ENCODE results near the gene CLGN. TPM values are rescaled to one million over a fixed set of nuclear protein-coding genes. Genes with fewer than 3 reads are reported as not detected.

CLGN gene
- total and polyA plus RNA-seq, 2 of the 13 experiments (the other 11 are each of a cell fraction or from before 2014, with no cell fraction given) = 7.2 to 17.0 TPM

GRCh38 chr4:140346136-140346535 is 81.3 kb downstream of the CLGN start:
- intact Hi-C loops (cut with micrococcal nuclease; ENCODE audit: unreplicated experiment) = no loop called here
- Histone ChIP-seq H4K20me1 (ENCODE audit: insufficient read depth, low read length) (no peaks in the 10 kb centered on the region), H3K4me2 (ENCODE audit: low read depth, low read length) (no peak overlapping the region), H2AFZ (ENCODE audit: low read length) (no peak overlapping the region), H3K4me1 (ENCODE audit: insufficient read depth, low read length) (peaks cover 5% of the 10 kb centered on the region; the same call in 1 of the 2 replicates), H3K9ac (ENCODE audit: insufficient read depth, low read depth, low read length) (no peak overlapping the region), H3K4me3 (replicated peaks in 1 of 3; ENCODE audit: insufficient read depth in 1 of 3, low read depth in 2 of 3, low read length in 3 of 3) (no peak overlapping the region), H3K9me3 (ENCODE audit: low read length) (no peaks in the 10 kb centered on the region), H3K27me3 (ENCODE audit: control insufficient read depth in 1 of 2, insufficient read depth in 2 of 2, low read length in 2 of 2) (peaks cover 0 to 1% of the 10 kb centered on the region in 2 experiments; a peak in 1 of 5 replicates), H3K79me2 (ENCODE audit: insufficient read depth, low read length) (no peaks in the 10 kb centered on the region), H3K36me3 (replicated peaks in 1 of 2; ENCODE audit: control insufficient read depth in 1 of 2, insufficient read depth in 2 of 2, low read length in 2 of 2) (no peaks in the 10 kb centered on the region), H3K27ac (ENCODE audit: extremely low read length, insufficient read depth, low read length) (no peak overlapping the region)
- in situ Hi-C loops (cut with HindIII; ENCODE audit: extremely low pct_ligation_motif_present, low pct_unique_long_range_greater_than_20kb) = no loop called here
- no peak for FAIRE-seq
- no peak for ATAC-seq
- CTCF ChIA-PET (ENCODE audit: low intra/inter-chr PET ratio, low total read pairs) = no interaction called here
- no peak for DNase-seq (ENCODE audit: low spot score)
- POLR2A ChIA-PET = no interaction called here
- 78% methylated on average over 9 of the region's 9 CpGs for WGBS (ENCODE audit: low lambda C conversion rate)
- BruUV-seq (replicated peaks) = no TSS peak
- TF ChIP-seq ZNF530 (CRISPR knock-in tag; IDR thresholded peaks at IDR 0.05; ENCODE audit: low read depth) (no peak), ZNF367 (CRISPR knock-in tag; IDR thresholded peaks at IDR 0.05; ENCODE audit: borderline replicate concordance) (no peak), ZNF124 (CRISPR knock-in tag; IDR thresholded peaks at IDR 0.05) (no peak), YY1 (IDR thresholded peaks at IDR 0.05; ENCODE audit: insufficient read depth, insufficient replicate concordance, low read depth, low read length) (no peak), ZNF225 (CRISPR knock-in tag; IDR thresholded peaks at IDR 0.05) (no peak), ZNF788 (CRISPR knock-in tag; IDR thresholded peaks at IDR 0.05; ENCODE audit: borderline replicate concordance) (no peak), MZF1 (CRISPR knock-in tag; IDR thresholded peaks at IDR 0.05; ENCODE audit: borderline replicate concordance) (no peak), ZNF383 (CRISPR knock-in tag; IDR thresholded peaks at IDR 0.05; ENCODE audit: borderline replicate concordance) (no peak), ZFP62 (CRISPR knock-in tag; IDR thresholded peaks at IDR 0.05) (no peak), NFYC (CRISPR knock-in tag; IDR thresholded peaks at IDR 0.05) (no peak), ZNF878 (CRISPR knock-in tag; IDR thresholded peaks at IDR 0.05) (no peak), ZMAT5 (CRISPR knock-in tag; IDR thresholded peaks at IDR 0.05; ENCODE audit: borderline replicate concordance, low read depth) (no peak), ZNF235 (CRISPR knock-in tag; IDR thresholded peaks at IDR 0.05; ENCODE audit: borderline replicate concordance) (no peak), RAD51 (IDR thresholded peaks at IDR 0.05; ENCODE audit: borderline replicate concordance) (no peak), ZNF749 (CRISPR knock-in tag; IDR thresholded peaks at IDR 0.05; ENCODE audit: borderline replicate concordance) (no peak), USF2 (IDR thresholded peaks at IDR 0.05; ENCODE audit: low read depth, low read length) (no peak), USF2 (CRISPR knock-in tag; IDR thresholded peaks at IDR 0.05; ENCODE audit: borderline replicate concordance) (no peak), HOXA5 (CRISPR knock-in tag; IDR thresholded peaks at IDR 0.05) (no peak)
- TF ChIP-seq, protein P1, sequence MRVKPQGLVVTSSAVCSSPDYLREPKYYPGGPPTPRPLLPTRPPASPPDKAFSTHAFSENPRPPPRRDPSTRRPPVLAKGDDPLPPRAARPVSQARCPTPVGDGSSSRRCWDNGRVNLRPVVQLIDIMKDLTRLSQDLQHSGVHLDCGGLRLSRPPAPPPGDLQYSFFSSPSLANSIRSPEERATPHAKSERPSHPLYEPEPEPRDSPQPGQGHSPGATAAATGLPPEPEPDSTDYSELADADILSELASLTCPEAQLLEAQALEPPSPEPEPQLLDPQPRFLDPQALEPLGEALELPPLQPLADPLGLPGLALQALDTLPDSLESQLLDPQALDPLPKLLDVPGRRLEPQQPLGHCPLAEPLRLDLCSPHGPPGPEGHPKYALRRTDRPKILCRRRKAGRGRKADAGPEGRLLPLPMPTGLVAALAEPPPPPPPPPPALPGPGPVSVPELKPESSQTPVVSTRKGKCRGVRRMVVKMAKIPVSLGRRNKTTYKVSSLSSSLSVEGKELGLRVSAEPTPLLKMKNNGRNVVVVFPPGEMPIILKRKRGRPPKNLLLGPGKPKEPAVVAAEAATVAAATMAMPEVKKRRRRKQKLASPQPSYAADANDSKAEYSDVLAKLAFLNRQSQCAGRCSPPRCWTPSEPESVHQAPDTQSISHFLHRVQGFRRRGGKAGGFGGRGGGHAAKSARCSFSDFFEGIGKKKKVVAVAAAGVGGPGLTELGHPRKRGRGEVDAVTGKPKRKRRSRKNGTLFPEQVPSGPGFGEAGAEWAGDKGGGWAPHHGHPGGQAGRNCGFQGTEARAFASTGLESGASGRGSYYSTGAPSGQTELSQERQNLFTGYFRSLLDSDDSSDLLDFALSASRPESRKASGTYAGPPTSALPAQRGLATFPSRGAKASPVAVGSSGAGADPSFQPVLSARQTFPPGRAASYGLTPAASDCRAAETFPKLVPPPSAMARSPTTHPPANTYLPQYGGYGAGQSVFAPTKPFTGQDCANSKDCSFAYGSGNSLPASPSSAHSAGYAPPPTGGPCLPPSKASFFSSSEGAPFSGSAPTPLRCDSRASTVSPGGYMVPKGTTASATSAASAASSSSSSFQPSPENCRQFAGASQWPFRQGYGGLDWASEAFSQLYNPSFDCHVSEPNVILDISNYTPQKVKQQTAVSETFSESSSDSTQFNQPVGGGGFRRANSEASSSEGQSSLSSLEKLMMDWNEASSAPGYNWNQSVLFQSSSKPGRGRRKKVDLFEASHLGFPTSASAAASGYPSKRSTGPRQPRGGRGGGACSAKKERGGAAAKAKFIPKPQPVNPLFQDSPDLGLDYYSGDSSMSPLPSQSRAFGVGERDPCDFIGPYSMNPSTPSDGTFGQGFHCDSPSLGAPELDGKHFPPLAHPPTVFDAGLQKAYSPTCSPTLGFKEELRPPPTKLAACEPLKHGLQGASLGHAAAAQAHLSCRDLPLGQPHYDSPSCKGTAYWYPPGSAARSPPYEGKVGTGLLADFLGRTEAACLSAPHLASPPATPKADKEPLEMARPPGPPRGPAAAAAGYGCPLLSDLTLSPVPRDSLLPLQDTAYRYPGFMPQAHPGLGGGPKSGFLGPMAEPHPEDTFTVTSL (CRISPR knock-in tag; IDR thresholded peaks at IDR 0.05; ENCODE audit: borderline replicate concordance) = no peak
